IPS-15b (cell line): ENCODE results near the gene KRTAP2-1.

Experiments used
- H3K27me3 ChIP-seq: one replicate; pipeline ENCODE4 v1.6.1; 2013; ENCODE audit warnings: low read length; ENCODE audit not compliant: control insufficient read depth, insufficient read depth
- H3K36me3 ChIP-seq: one replicate; pipeline ENCODE4 v1.6.1; 2013; ENCODE audit warnings: low read length; ENCODE audit not compliant: control insufficient read depth, insufficient read depth
- H3K4me1 ChIP-seq: one replicate; pipeline ENCODE4 v1.6.1; 2013; ENCODE audit warnings: mild to moderate bottlenecking, low read length; ENCODE audit not compliant: control insufficient read depth, insufficient read depth
- H3K4me3 ChIP-seq: one replicate; pipeline ENCODE4 v1.5.1; 2013; ENCODE audit warnings: low read depth, low read length
- H3K9ac ChIP-seq: one replicate; pipeline ENCODE4 v1.6.1; 2013; ENCODE audit warnings: low read depth, mild to moderate bottlenecking, low read length
- H3K9me3 ChIP-seq: one replicate; pipeline ENCODE4 v1.6.1; 2013; ENCODE audit warnings: mild to moderate bottlenecking, low read length; ENCODE audit not compliant: control insufficient read depth, insufficient read depth

The KRTAP2-1 gene

DNA sequence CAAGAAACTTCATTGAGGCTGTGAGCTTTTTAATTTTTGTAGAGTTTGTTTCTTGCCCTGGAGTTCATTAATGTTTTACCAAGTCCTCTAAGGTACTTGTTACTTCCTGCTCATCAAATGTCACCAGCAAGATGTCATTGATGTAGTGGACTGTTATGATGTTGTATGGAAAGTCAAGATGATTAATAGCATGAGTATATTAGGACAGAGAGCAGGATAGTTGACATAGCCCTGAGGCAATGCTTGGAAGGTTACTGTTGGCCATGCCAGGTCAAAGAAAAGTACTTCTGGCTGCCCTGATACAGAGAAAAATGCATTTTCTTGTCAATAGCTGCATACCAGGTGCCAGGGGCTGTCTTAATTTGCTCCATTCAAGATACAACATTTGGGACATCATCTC lies 26.8 kb downstream of the KRTAP2-1 start:
- Histone ChIP-seq H3K27me3 (no peaks in the 10 kb centered on the region), H3K36me3 (no peaks in the 10 kb centered on the region), H3K9me3 (no peaks in the 10 kb centered on the region), H3K4me3 (no peak overlapping the region), H3K9ac (no peak overlapping the region), H3K4me1 (no peaks in the 10 kb centered on the region)

DNA sequence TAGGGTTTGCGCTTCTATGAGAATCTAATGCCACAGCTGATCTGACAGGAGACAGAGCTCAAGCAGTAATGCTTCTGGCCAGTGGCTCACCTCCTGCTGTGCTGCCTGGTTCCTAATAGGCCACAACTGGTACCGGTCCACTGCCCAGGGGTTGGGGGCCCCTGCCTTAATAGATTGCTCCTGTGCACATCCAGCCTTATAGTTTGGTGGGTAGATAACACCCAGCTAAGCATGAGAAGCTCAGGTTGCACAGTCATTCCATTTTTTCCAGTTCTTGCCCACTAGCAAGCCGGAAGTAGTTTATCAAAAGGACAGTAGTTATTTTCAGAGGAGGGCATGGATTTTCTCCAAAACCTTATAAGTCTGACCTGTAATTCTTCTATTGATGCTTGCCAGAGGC lies 27.7 kb downstream of the KRTAP2-1 start:
- Histone ChIP-seq H3K9ac (no peak overlapping the region), H3K36me3 (no peaks in the 10 kb centered on the region), H3K4me1 (no peaks in the 10 kb centered on the region), H3K4me3 (no peak overlapping the region), H3K9me3 (no peaks in the 10 kb centered on the region), H3K27me3 (no peaks in the 10 kb centered on the region)

- H3K9me3 ChIP-seq, result no peaks in the 10 kb centered on the region
- no peaks in the 10 kb centered on the region for H3K36me3 ChIP-seq
- H3K4me1 ChIP-seq, result no peaks in the 10 kb centered on the region
- H3K9ac ChIP-seq, result no peak overlapping the region
- H3K4me3 ChIP-seq, result no peak overlapping the region
- H3K27me3 ChIP-seq, result no peaks in the 10 kb centered on the region
These were observed 28.6 kb downstream of the KRTAP2-1 start for GRCh38 chr17:41018541-41018940.

- Histone ChIP-seq H3K4me3 (no peak overlapping the region), H3K9me3 (no peaks in the 10 kb centered on the region), H3K27me3 (no peaks in the 10 kb centered on the region), H3K4me1 (no peaks in the 10 kb centered on the region), H3K36me3 (no peaks in the 10 kb centered on the region), H3K9ac (no peak overlapping the region)
These were observed 30.4 kb downstream of the KRTAP2-1 start for GRCh38 chr17:41016578-41017215.

DNA sequence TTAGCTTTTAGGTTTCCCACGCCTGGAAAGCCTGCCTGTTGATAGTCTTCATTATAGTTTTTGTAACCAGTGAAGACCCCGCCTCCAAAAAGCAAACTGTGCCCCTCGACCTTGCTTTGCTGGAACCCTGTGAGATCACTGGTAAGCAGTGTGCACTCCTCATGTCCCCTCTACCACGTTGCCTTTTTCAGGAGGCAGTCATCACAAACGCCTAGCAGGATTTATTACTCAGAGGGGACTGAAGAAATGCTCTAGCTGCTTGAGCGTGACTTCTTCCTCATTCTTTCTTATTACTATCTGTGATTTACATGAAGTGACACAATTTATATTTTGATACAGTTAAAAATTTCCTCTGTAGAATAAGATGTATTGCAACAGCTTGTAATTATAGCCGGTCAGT lies 31.7 kb downstream of the KRTAP2-1 start:
- H3K4me1 ChIP-seq, result no peaks in the 10 kb centered on the region
- no peak overlapping the region for H3K9ac ChIP-seq
- H3K27me3 ChIP-seq, result no peaks in the 10 kb centered on the region
- H3K4me3 ChIP-seq, result no peak overlapping the region
- no peaks in the 10 kb centered on the region for H3K9me3 ChIP-seq
- no peaks in the 10 kb centered on the region for H3K36me3 ChIP-seq

DNA sequence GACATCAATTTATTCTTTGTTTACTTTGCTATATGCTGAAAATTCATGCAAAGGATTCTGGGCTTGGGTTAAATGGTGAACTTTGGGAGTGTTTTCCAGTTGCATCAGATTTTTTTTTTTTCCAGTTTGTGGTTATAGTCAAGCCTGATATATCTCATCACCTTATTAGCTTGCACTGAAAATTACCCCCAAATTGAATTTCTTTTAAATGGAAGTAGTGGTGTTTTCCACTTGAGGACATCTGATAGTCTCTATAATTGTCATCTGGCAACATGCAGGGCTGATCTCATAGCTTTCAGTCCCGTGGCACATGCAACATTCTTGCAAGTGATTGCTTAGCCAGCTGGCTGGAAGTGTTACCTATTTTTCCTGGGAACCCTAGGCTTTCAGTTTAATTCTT lies 33.5 kb downstream of the KRTAP2-1 start:
- H3K36me3 ChIP-seq, result no peaks in the 10 kb centered on the region
- no peak overlapping the region for H3K4me3 ChIP-seq
- no peaks in the 10 kb centered on the region for H3K9me3 ChIP-seq
- H3K9ac ChIP-seq, result no peak overlapping the region
- H3K27me3 ChIP-seq, result no peaks in the 10 kb centered on the region
- H3K4me1 ChIP-seq, result peaks cover 2% of the 10 kb centered on the region

GRCh38 chr17:41013181-41013580 lies 33.9 kb downstream of the KRTAP2-1 start:
- Histone ChIP-seq H3K4me1 (peaks cover 2% of the 10 kb centered on the region), H3K9me3 (no peaks in the 10 kb centered on the region), H3K36me3 (no peaks in the 10 kb centered on the region), H3K9ac (no peak overlapping the region), H3K27me3 (no peaks in the 10 kb centered on the region), H3K4me3 (no peak overlapping the region)

DNA sequence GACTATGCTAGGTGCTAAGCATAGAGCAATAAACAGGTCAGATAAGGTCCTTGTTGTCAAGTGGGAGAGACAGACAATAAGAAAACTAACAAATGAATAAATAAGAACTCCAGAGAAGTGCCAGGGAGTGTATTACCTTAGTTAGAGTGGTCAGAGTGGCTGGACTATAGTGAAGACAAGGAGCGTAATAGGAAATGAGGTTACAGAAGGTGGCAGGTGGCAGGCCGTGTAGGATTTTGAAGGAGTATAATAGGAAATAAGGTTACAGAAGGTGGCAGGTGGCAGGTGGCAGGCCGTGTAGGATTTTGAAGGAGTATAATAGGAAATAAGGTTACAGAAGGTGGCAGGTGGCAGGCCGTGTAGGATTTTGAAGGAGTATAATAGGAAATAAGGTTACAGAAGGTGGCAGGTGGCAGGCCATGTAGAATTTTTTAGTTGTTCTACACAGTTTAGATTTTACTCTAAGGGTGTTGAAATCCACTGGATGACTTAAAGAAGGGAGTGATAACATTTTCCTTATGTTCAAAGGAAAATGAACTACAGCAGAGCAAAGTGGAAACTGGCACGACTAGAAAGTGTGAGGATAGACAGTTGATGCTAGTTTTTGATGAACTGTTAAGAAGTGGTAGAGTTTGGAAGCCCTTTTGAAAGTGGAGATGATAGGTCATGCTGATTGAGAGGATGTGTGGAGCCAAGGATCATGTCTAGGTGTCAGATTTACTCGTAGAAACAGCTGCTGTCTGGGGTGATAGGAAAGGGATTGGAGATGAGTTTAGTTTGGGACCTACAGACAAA lies 34.6 kb downstream of the KRTAP2-1 start:
- H3K36me3 ChIP-seq, result no peaks in the 10 kb centered on the region
- no peak overlapping the region for H3K9ac ChIP-seq
- peaks cover 2% of the 10 kb centered on the region for H3K4me1 ChIP-seq
- H3K4me3 ChIP-seq, result no peak overlapping the region
- no peaks in the 10 kb centered on the region for H3K27me3 ChIP-seq
- no peaks in the 10 kb centered on the region for H3K9me3 ChIP-seq

DNA sequence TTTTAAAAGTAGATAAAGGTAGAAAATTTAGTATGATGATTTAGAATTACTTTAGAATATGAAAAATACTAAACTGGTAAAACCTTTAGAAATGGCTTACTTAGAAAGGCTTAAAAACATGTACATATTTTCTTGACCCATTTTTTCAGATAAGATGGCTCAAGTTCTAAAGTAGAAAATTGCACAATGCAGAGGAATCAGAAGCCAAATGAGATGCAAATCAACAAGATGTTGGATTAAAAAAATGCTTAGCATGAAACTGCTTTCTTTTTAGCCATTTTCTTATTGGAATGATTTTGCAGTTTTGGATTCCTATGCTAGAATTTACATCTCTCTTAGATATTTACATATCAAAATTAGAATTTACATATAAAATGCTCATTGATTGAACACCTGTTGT lies 36.7 kb downstream of the KRTAP2-1 start:
- Histone ChIP-seq H3K36me3 (no peaks in the 10 kb centered on the region), H3K9ac (no peak overlapping the region), H3K27me3 (no peaks in the 10 kb centered on the region), H3K4me3 (no peak overlapping the region), H3K9me3 (no peaks in the 10 kb centered on the region), H3K4me1 (peaks cover 2% of the 10 kb centered on the region)

- Histone ChIP-seq H3K9ac (no peak overlapping the region), H3K4me1 (peaks cover 2% of the 10 kb centered on the region), H3K27me3 (no peaks in the 10 kb centered on the region)
These were observed 37.2 kb downstream of the KRTAP2-1 start for GRCh38 chr17:41009936-41010335.

DNA sequence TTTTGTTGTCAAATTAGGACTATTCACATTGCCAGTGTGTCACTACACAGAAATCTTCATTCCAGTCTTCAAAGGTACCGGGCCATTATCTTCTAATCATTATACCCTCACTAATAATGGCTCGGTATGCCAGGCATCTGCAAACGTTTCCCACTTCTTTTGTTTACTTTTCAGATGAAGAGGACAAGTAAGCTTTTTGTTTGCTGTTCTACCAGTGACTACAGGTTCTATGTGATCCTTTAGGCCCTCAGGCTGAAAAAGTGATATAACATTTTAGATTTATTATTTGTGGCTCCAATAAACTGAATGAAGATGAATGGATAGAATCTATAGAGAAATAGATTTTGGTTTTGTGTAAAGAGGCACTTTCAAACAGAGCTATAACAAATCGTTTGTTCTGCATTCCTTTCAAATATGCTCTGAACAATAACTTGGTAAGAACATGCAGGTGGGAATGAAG lies 37.8 kb downstream of the KRTAP2-1 start:
- no peaks in the 10 kb centered on the region for H3K36me3 ChIP-seq
- H3K9me3 ChIP-seq, result no peaks in the 10 kb centered on the region
- no peaks in the 10 kb centered on the region for H3K27me3 ChIP-seq
- H3K4me3 ChIP-seq, result no peak overlapping the region
- H3K9ac ChIP-seq, result no peak overlapping the region
- peaks cover 2% of the 10 kb centered on the region for H3K4me1 ChIP-seq

More at GRCh38 chr17:41009936-41010335, 37.2 kb downstream of the KRTAP2-1 start:
- no peaks in the 10 kb centered on the region for H3K36me3 ChIP-seq
- H3K9me3 ChIP-seq, result no peaks in the 10 kb centered on the region
- no peak overlapping the region for H3K4me3 ChIP-seq

GRCh38 chr17:41008811-41009210 lies 38.3 kb downstream of the KRTAP2-1 start, which contains the start of gene KRTAP3-1:
KRTAP3-1 (minus strand) TSS chr17:41009128; CDS start chr17:41009074, 54 bp downstream.
- Histone ChIP-seq H3K9me3 (no peaks in the 10 kb centered on the region), H3K4me3 (no peak within 1 kb of the TSS), H3K9ac (no peak within 1 kb of the TSS), H3K36me3 (no peaks in the 10 kb centered on the region), H3K4me1 (peaks cover 2% of the 10 kb centered on the region), H3K27me3 (no peaks in the 10 kb centered on the region)
